Motor neuron (in vitro differentiated cells): ENCODE measurements around the gene DOCK10. TPM values are rescaled to one million over a fixed set of nuclear protein-coding genes. Genes with fewer than 3 reads are reported as not detected.

ENCODE experiments used
- ATAC-seq, 8 experiments: fragments of 200-7000 bp; cut with Tn5 transposase; replicated peaks in 6 of 8; 2 replicates each; pipeline ENCODE4 v1.8.0; 2021; ENCODE audit warnings: mild to moderate bottlenecking in 8 of 8, moderate library complexity in 8 of 8
- H3K27ac ChIP-seq, 2 donors: fragments of 250-450 bp; sonication (Bioruptor Pico); 2 replicates each; pipeline ENCODE4 v1.9.0; 2021; ENCODE audit warnings: antibody characterized with exemption in 2 of 2, mild to moderate bottlenecking in 2 of 2, moderate library complexity in 1 of 2
- H3K4me1 ChIP-seq, 2 donors: fragments of 250-450 bp; sonication (Bioruptor Pico); replicated peaks in 1 of 2; 2 replicates each; pipeline ENCODE4 v1.6.1; 2021; ENCODE audit warnings: antibody characterized with exemption in 2 of 2, mild to moderate bottlenecking in 2 of 2, moderate library complexity in 1 of 2
- H3K4me3 ChIP-seq, 5 donors: fragments of 250-450 bp; sonication (Bioruptor Pico); 2 replicates each; pipeline ENCODE4 v1.9.0; 2021; ENCODE audit warnings: antibody characterized with exemption in 5 of 5, mild to moderate bottlenecking in 5 of 5, moderate library complexity in 4 of 5
- WGBS, 10 experiments: fragments of 450-650 bp; shearing (Covaris generic); methylation state at CpG; one replicate each; pipeline ENCODE4 v1.0.0; 2022; 5-methylcytosine and 5-hydroxymethylcytosine counted together
- in situ Hi-C, 9 experiments: fragments of 400-800 bp; cut with MboI; loops; one replicate each; pipeline ENCODE4 v1.15.0; 2021; ENCODE audit warnings: low sequenced_read_pairs in 9 of 9, low pct_unique_long_range_greater_than_20kb in 2 of 9; ENCODE audit not compliant: unreplicated experiment in 9 of 9
- total RNA-seq, 8 experiments: library from RNA; unstranded; fragments of 300-600 nt; gene quantifications; 2 replicates each; pipeline versions ENCODE4 v1.2.3 to v1.2.4, GENCODE V29; 2022

Gene DOCK10
- total RNA-seq, 8 experiments from 2014 or later, result 1.7 to 151 (median 5.2) TPM

GRCh38 chr2:225037415-225038230 is 4.6 kb downstream of the DOCK10 start:
- Histone ChIP-seq H3K4me1 (no peaks in the 10 kb centered on the region), H3K4me3 (no peak overlapping the region), H3K27ac (no peak overlapping the region)
- ATAC-seq, result no peak
- WGBS, 10 experiments, result 45 to 97% (median 85%) methylated on average over 2 to 5 of the region's 5 CpGs
- in situ Hi-C loops, result no loop called here

- Histone ChIP-seq H3K4me1 (no peaks in the 10 kb centered on the region), H3K4me3 (no peak overlapping the region), H3K27ac (no peak overlapping the region)
- no peak for ATAC-seq
- in situ Hi-C loops, result no loop called here
- WGBS, 10 experiments, result 83 to 100% (median 87%) methylated on average over 1 of the region's 1 CpG; no CpG with 5 or more reads in 4 of the 10 experiments
These were observed 5.8 kb downstream of the DOCK10 start for GRCh38 chr2:225036431-225036830.

GRCh38 chr2:225033440-225034318 is 8.6 kb downstream of the DOCK10 start:
- Histone ChIP-seq H3K4me3 (no peak overlapping the region), H3K27ac (no peak overlapping the region), H3K4me1 (no peaks in the 10 kb centered on the region)
- no peak for ATAC-seq
- in situ Hi-C loops, result no loop called here
- WGBS, 10 experiments, result 67 to 100% (median 94%) methylated on average over 1 to 5 of the region's 6 CpGs; no CpG with 5 or more reads in 1 of the 10 experiments

GRCh38 chr2:225032246-225032645 is 10.0 kb downstream of the DOCK10 start:
- no peak overlapping the region for H3K4me3 ChIP-seq
- H3K27ac ChIP-seq, result no peak overlapping the region
- in situ Hi-C loops, result no loop called here
- no peaks in the 10 kb centered on the region for H3K4me1 ChIP-seq
- ATAC-seq, result no peak

- in situ Hi-C loops, result no loop called here
- Histone ChIP-seq H3K4me1 (no peaks in the 10 kb centered on the region), H3K4me3 (no peak overlapping the region), H3K27ac (no peak overlapping the region)
- ATAC-seq, result no peak
- 40 to 100% (median 81%) methylated on average over 1 to 3 of the region's 4 CpGs for WGBS, 10 experiments
These were observed 10.7 kb downstream of the DOCK10 start for GRCh38 chr2:225031599-225031998.

GRCh38 chr2:225030893-225031292 is 11.4 kb downstream of the DOCK10 start:
- 83 to 100% (median 90%) methylated on average over 1 of the region's 1 CpG; no CpG with 5 or more reads in 5 of the 10 experiments for WGBS, 10 experiments
- no peak overlapping the region for H3K4me3 ChIP-seq
- ATAC-seq, result no peak
- no peaks in the 10 kb centered on the region for H3K4me1 ChIP-seq
- no peak overlapping the region for H3K27ac ChIP-seq
- in situ Hi-C loops, result no loop called here

GRCh38 chr2:225030203-225030602 is 12.1 kb downstream of the DOCK10 start:
- WGBS, 10 experiments, result 77 to 100% (median 94%) methylated on average over 1 to 8 of the region's 8 CpGs
- in situ Hi-C loops, result no loop called here
- ATAC-seq, result peak in 2 of 8 experiments; percentile 48 to 54

GRCh38 chr2:225028572-225028971 is 13.7 kb downstream of the DOCK10 start:
- in situ Hi-C loops, result no loop called here
- no peak overlapping the region for H3K27ac ChIP-seq
- ATAC-seq, result no peak
- H3K4me1 ChIP-seq, result no peaks in the 10 kb centered on the region
- no peak overlapping the region for H3K4me3 ChIP-seq
- 80 to 100% (median 93%) methylated on average over 1 to 3 of the region's 3 CpGs; no CpG with 5 or more reads in 3 of the 10 experiments for whole genome bisulfite sequencing, 10 experiments

More at GRCh38 chr2:225030203-225030602, 12.1 kb downstream of the DOCK10 start:
- Histone ChIP-seq H3K4me3 (no peak overlapping the region), H3K27ac (no peak overlapping the region), H3K4me1 (no peaks in the 10 kb centered on the region)

- in situ Hi-C loops, result no loop called here
- ATAC-seq, result no peak
- H3K4me3 ChIP-seq, result no peak overlapping the region
- H3K4me1 ChIP-seq, result no peaks in the 10 kb centered on the region
- H3K27ac ChIP-seq, result no peak overlapping the region
- 86 to 100% (median 96%) methylated on average over 1 to 9 of the region's 10 CpGs; no CpG with 5 or more reads in 4 of the 10 experiments for WGBS, 10 experiments
These were observed 15.1 kb downstream of the DOCK10 start for GRCh38 chr2:225027061-225027762.

- ATAC-seq, result peak in 2 of 8 experiments; percentile 61 to 65
- WGBS, 10 experiments, result 80 to 100% (median 91%) methylated on average over 1 to 2 of the region's 2 CpGs; no CpG with 5 or more reads in 2 of the 10 experiments
- no peaks in the 10 kb centered on the region for H3K4me1 ChIP-seq
- no peak overlapping the region for H3K4me3 ChIP-seq
- in situ Hi-C loops, result no loop called here
- H3K27ac ChIP-seq, result no peak overlapping the region
These were observed 16.2 kb downstream of the DOCK10 start for GRCh38 chr2:225025917-225026571.

- ATAC-seq, result no peak
- in situ Hi-C loops, result no loop called here
- H3K4me3 ChIP-seq, result no peak overlapping the region
- H3K4me1 ChIP-seq, result peaks cover 4 to 10% of the 10 kb centered on the region in 2 donors
- 45 to 91% (median 62%) methylated on average over 1 to 4 of the region's 4 CpGs for WGBS, 10 experiments
- H3K27ac ChIP-seq, result no peak overlapping the region
These were observed 20.1 kb downstream of the DOCK10 start for GRCh38 chr2:225022188-225022587.

GRCh38 chr2:225020168-225020849 is 22.0 kb downstream of the DOCK10 start:
- peak in 4 of 8 experiments; percentile 29 to 64 (median 47) for ATAC-seq
- WGBS, 10 experiments, result 33 to 100% (median 76%) methylated on average over 1 to 3 of the region's 3 CpGs
- Histone ChIP-seq H3K4me3 (no peak overlapping the region), H3K4me1 (peaks cover 4 to 10% of the 10 kb centered on the region in 2 donors), H3K27ac (peak overlapping the region in 1 of 2 donors; percentile 51)
- in situ Hi-C loops, result no loop called here
